Measurements from ENCODE around the gene SMIM13. TPM values are rescaled to one million over a fixed set of nuclear protein-coding genes. Genes with fewer than 3 reads are reported as not detected.

The SMIM13 gene
- total and polyA plus RNA-seq, 2 donors from 2014 or later, result 4.0 to 6.6 TPM

GRCh38 chr6:11072101-11072500, 21.5 kb upstream of the SMIM13 start:
- H3K27me3 ChIP-seq (ENCODE audit: control insufficient read depth, insufficient read depth, low read length), result no peaks in the 10 kb centered on the region
- no peak overlapping the region for H3K4me3 ChIP-seq (ENCODE audit: low read length in 3 of 3)
- no peaks in the 10 kb centered on the region for H3K36me3 ChIP-seq (ENCODE audit: control insufficient read depth in 2 of 3, insufficient read depth in 3 of 3, low read length in 3 of 3)
- no peak overlapping the region for H3K9ac ChIP-seq (ENCODE audit: low read length in 3 of 3)
- no peaks in the 10 kb centered on the region for H3K9me3 ChIP-seq (ENCODE audit: control insufficient read depth in 2 of 3, insufficient read depth in 1 of 3, low read length in 3 of 3)
- no peak for TF ChIP-seq CTCF (IDR thresholded peaks at IDR 0.05; ENCODE audit: borderline replicate concordance, extremely low read depth, insufficient read depth)
- no peaks in the 10 kb centered on the region for H3K4me1 ChIP-seq (ENCODE audit: control insufficient read depth in 2 of 3, insufficient read depth in 2 of 3, low read depth in 1 of 3, low read length in 3 of 3)
- no peak overlapping the region for H3K27ac ChIP-seq (ENCODE audit: low read depth in 2 of 2, low read length in 2 of 2)
- DNase-seq (no peak), FAIRE-seq (no peak)
- intact Hi-C loops (cut with DNase I), result no loop called here

GRCh38 chr6:11076540-11076939, 17.1 kb upstream of the SMIM13 start:
- H3K27me3 ChIP-seq (ENCODE audit: control insufficient read depth, insufficient read depth, low read length), result no peaks in the 10 kb centered on the region
- TF ChIP-seq CTCF (IDR thresholded peaks at IDR 0.05; ENCODE audit: borderline replicate concordance, extremely low read depth, insufficient read depth), result no peak
- H3K4me3 ChIP-seq (ENCODE audit: low read length in 3 of 3), result no peak overlapping the region
- H3K36me3 ChIP-seq (ENCODE audit: control insufficient read depth in 2 of 3, insufficient read depth in 3 of 3, low read length in 3 of 3), result no peaks in the 10 kb centered on the region
- H3K9me3 ChIP-seq (ENCODE audit: control insufficient read depth in 2 of 3, insufficient read depth in 1 of 3, low read length in 3 of 3), result no peaks in the 10 kb centered on the region
- no peaks in the 10 kb centered on the region for H3K4me1 ChIP-seq (ENCODE audit: control insufficient read depth in 2 of 3, insufficient read depth in 2 of 3, low read depth in 1 of 3, low read length in 3 of 3)
- DNase-seq (no peak), FAIRE-seq (no peak)
- no peak overlapping the region for H3K9ac ChIP-seq (ENCODE audit: low read length in 3 of 3)
- no peak overlapping the region for H3K27ac ChIP-seq (ENCODE audit: low read depth in 2 of 2, low read length in 2 of 2)
- intact Hi-C loops (cut with DNase I), result no loop called here

- Histone ChIP-seq H3K27ac (ENCODE audit: low read depth in 2 of 2, low read length in 2 of 2) (no peak overlapping the region), H3K9ac (ENCODE audit: low read length in 3 of 3) (no peak overlapping the region), H3K4me1 (ENCODE audit: control insufficient read depth in 2 of 3, insufficient read depth in 2 of 3, low read depth in 1 of 3, low read length in 3 of 3) (no peaks in the 10 kb centered on the region), H3K36me3 (ENCODE audit: control insufficient read depth in 2 of 3, insufficient read depth in 3 of 3, low read length in 3 of 3) (no peaks in the 10 kb centered on the region), H3K27me3 (ENCODE audit: control insufficient read depth, insufficient read depth, low read length) (no peaks in the 10 kb centered on the region), H3K9me3 (ENCODE audit: control insufficient read depth in 2 of 3, insufficient read depth in 1 of 3, low read length in 3 of 3) (no peaks in the 10 kb centered on the region), H3K4me3 (ENCODE audit: low read length in 3 of 3) (no peak overlapping the region)
- TF ChIP-seq CTCF (IDR thresholded peaks at IDR 0.05; ENCODE audit: borderline replicate concordance, extremely low read depth, insufficient read depth), result no peak
- DNase-seq (no peak), FAIRE-seq (no peak)
- intact Hi-C loops (cut with DNase I), result no loop called here
Measured at GRCh38 chr6:11078266-11078665, 15.4 kb upstream of the SMIM13 start.

- intact Hi-C loops (cut with DNase I), result no loop called here
- H3K9me3 ChIP-seq (ENCODE audit: control insufficient read depth in 2 of 3, insufficient read depth in 1 of 3, low read length in 3 of 3), result no peaks in the 10 kb centered on the region
- TF ChIP-seq CTCF (IDR thresholded peaks at IDR 0.05; ENCODE audit: borderline replicate concordance, extremely low read depth, insufficient read depth), result no peak
- no peaks in the 10 kb centered on the region for H3K4me1 ChIP-seq (ENCODE audit: control insufficient read depth in 2 of 3, insufficient read depth in 2 of 3, low read depth in 1 of 3, low read length in 3 of 3)
- H3K27ac ChIP-seq (ENCODE audit: low read depth in 2 of 2, low read length in 2 of 2), result no peak overlapping the region
- H3K36me3 ChIP-seq (ENCODE audit: control insufficient read depth in 2 of 3, insufficient read depth in 3 of 3, low read length in 3 of 3), result no peaks in the 10 kb centered on the region
- no peak overlapping the region for H3K9ac ChIP-seq (ENCODE audit: low read length in 3 of 3)
- no peak for FAIRE-seq
- H3K27me3 ChIP-seq (ENCODE audit: control insufficient read depth, insufficient read depth, low read length), result no peaks in the 10 kb centered on the region
- no peak overlapping the region for H3K4me3 ChIP-seq (ENCODE audit: low read length in 3 of 3)
- DNase-seq, result no peak
Measured at GRCh38 chr6:11080296-11080695, 13.3 kb upstream of the SMIM13 start.

Data from kidney (tissue), 14 donors.